ENCODE results near the gene VPS37C. TPM values are rescaled to one million over a fixed set of nuclear protein-coding genes. Genes with fewer than 3 reads are reported as not detected.

The VPS37C gene
- 15.3 and 19.2 TPM in 2 replicates for total RNA-seq

DNA sequence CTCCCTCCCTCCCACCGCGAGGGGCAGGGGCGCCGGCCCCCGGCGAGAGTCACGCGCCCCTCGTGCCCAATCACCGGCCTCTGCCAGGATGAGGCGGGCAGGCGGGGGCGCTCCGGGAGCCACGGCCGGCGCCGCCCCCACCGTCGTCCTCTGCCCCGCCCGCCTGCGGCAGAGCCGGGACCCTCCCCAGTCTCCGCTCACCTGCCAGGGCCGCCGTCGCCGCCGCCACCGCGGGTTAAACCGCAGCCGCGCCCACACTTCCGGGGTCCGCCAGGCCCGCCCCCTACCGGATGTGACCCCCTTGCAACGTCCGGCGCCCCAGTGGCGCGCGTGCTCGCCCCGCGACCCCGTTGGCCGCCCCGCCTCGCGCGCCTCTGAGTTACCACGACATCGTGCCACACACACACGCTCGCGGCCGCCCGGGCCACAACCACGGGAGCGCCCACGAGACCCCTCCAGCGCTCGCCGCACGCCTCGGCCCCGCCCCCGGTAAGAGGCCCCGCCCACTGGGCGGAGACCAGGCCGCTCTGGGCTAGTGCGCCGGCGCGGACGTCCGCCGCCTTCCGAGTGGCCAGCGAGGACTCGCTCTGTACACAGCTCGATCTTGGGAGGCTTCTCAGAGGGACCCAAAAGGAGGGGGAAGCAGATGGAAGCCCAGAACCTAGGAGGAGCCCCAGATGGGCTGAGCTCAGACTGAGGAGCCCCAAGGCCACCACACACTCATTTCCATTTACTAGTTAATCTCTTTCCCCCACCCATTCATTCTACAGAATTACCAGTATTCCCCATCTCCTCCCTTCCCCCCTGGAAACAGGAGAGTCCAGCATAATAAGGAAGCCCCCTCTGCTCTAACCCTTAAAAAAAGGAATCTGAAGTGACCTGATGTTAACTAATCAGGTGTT is at the start of gene VPS37C:
Gene VPS37C, minus strand, starts transcription at position 237 of the 902 bp plus-strand sequence. CDS start 22,597 bp downstream, outside the sequence.

GRCh38 chr11:61202950-61203746 is 41.9 kb upstream of the VPS37C start, which contains the start of gene PGA3:
TSS of gene PGA3 (plus strand) at chr11:61203515. CDS start at chr11:61203565, 50 bp downstream.

Other genes starting within 250 kb of the VPS37C start
- 94.9 and 113 TPM in 2 replicates for gene TMEM109, start 247.3 kb downstream of the VPS37C start, total RNA-seq
- gene TMEM132A, start 237.0 kb downstream of the VPS37C start, total RNA-seq: 45.2 and 49.5 TPM in 2 replicates
- 2.1 and 2.7 TPM in 2 replicates for gene SLC15A3, start 209.2 kb downstream of the VPS37C start, total RNA-seq
- gene CD6, start 189.7 kb downstream of the VPS37C start, total RNA-seq: not detected in 2 replicates
- not detected in 2 replicates for gene CD5, start 58.9 kb downstream of the VPS37C start, total RNA-seq
- gene PGA3, start 42.1 kb upstream of the VPS37C start, total RNA-seq: not detected in 2 replicates
- gene PGA4, start 60.9 kb upstream of the VPS37C start, total RNA-seq: not detected in 2 replicates
- not detected in 2 replicates for gene PGA5, start 79.7 kb upstream of the VPS37C start, total RNA-seq
- 3.8 and 6.4 TPM in 2 replicates for gene VWCE, start 133.9 kb upstream of the VPS37C start, total RNA-seq
- 233 and 251 TPM in 2 replicates for gene DDB1, start 171.7 kb upstream of the VPS37C start, total RNA-seq
- 14.9 and 23.0 TPM in 2 replicates for gene TKFC, start 171.8 kb upstream of the VPS37C start, total RNA-seq
- gene CYB561A3, start 200.5 kb upstream of the VPS37C start, total RNA-seq: 31.1 and 37.2 TPM in 2 replicates
- 21.4 and 22.5 TPM in 2 replicates for gene TMEM138, start 200.9 kb upstream of the VPS37C start, total RNA-seq
- 10.3 and 11.3 TPM in 2 replicates for gene TMEM216, start 231.2 kb upstream of the VPS37C start, total RNA-seq